ENCODE results near the gene AK8. TPM values are rescaled to one million over a fixed set of nuclear protein-coding genes. Genes with fewer than 3 reads are reported as not detected.

AK8 gene
- total and polyA plus RNA-seq, 9 of the 15 experiments (the other 6 are each of a cell fraction or from before 2014, with no cell fraction given), result 0.06 to 0.37 TPM; not detected in 7

- FAIRE-seq, result no peak
- no peaks in the 10 kb centered on the region for H3K79me2 ChIP-seq (ENCODE audit: control insufficient read depth, insufficient read depth, low read length)
- H3K27ac ChIP-seq (ENCODE audit: extremely low read depth, low read depth, low read length), result no peak overlapping the region
- no peaks in the 10 kb centered on the region for H3K9me3 ChIP-seq (replicated peaks; ENCODE audit: control insufficient read depth, insufficient read depth, low read depth, low read length)
- 5% methylated on average over 9 of the region's 9 CpGs for WGBS (ENCODE audit: insufficient coverage, low coverage, missing lambda C conversion rate)
- H3K9ac ChIP-seq (ENCODE audit: insufficient read depth in 1 of 2, low read depth in 2 of 2, low read length in 2 of 2), result no peak overlapping the region
- H3K4me1 ChIP-seq (replicated peaks in 1 of 2; ENCODE audit: control insufficient read depth in 2 of 2, insufficient read depth in 2 of 2, low read length in 2 of 2), result no peaks in the 10 kb centered on the region; a peak in 1 of 5 replicates
- intact Hi-C loops (cut with micrococcal nuclease) (no loop called here), in situ Hi-C loops (cut with MboI) (no loop called here)
- POLR2A ChIA-PET, result interaction anchor here (0.9 kb wide), 2 partner anchors 10 to 28 kb away, joined by 3 read pairs; no protein-coding TSS in a partner anchor
- ATAC-seq, result no peak
- H3K9me1 ChIP-seq (ENCODE audit: control insufficient read depth, insufficient read depth, low read length), result peaks cover 3% of the 10 kb centered on the region
- H3K27me3 ChIP-seq (ENCODE audit: control insufficient read depth in 2 of 2, insufficient read depth in 2 of 2, low read length in 2 of 2), result peaks cover 63 to 71% of the 10 kb centered on the region in 2 experiments
- BruUV-seq (replicated peaks), result no TSS peak
- TF ChIP-seq SRSF9 (IDR thresholded peaks at IDR 0.05; ENCODE audit: borderline replicate concordance, low read depth, low read length) (no peak), HMG20B (CRISPR knock-in tag; IDR thresholded peaks at IDR 0.05) (no peak), PRDM10 (IDR thresholded peaks at IDR 0.05; ENCODE audit: partially characterized antibody) (peak; percentile 14), MTA3 (IDR thresholded peaks at IDR 0.05; ENCODE audit: borderline replicate concordance) (no peak), YY1 (IDR thresholded peaks at IDR 0.05; ENCODE audit: borderline replicate concordance in 1 of 3, control insufficient read depth in 1 of 3, extremely low read depth in 1 of 3, insufficient read depth in 3 of 3, insufficient read length in 1 of 3, insufficient replicate concordance in 2 of 3, low read depth in 1 of 3, low read length in 2 of 3) (peak in 1 of 3 experiments; percentile 18), HNRNPUL1 (IDR thresholded peaks at IDR 0.05; ENCODE audit: low read length) (no peak), HINFP (tag; conservative IDR thresholded peaks at IDR 0.05; ENCODE audit: low read depth) (no peak)
- H3K36me3 ChIP-seq (ENCODE audit: control insufficient read depth, insufficient read depth, low read length), result no peaks in the 10 kb centered on the region
- no peak overlapping the region for H3K4me2 ChIP-seq (ENCODE audit: insufficient read depth, low read length)
- CTCF ChIA-PET (ENCODE audit: low intra/inter-chr PET ratio), result no interaction called here
- H3K4me3 ChIP-seq, result no peak overlapping the region
- peak overlapping the region; percentile 17; the same call in 1 of the 2 replicates for H2AFZ ChIP-seq (ENCODE audit: low read depth, low read length)
- H4K20me1 ChIP-seq (replicated peaks; ENCODE audit: control insufficient read depth, insufficient read depth, low read length), result no peaks in the 10 kb centered on the region; the same call in 1 of the 2 replicates
- no peak for DNase-seq (ENCODE audit: extremely low read depth in 1 of 4, low spot score in 3 of 4)
Observed at GRCh38 chr9:132739710-132740310, 138.3 kb downstream of the AK8 start.

All from K562 (cell line).